BE2C (cell line): ENCODE measurements around the gene DOHH.

Source experiments
- DNase-seq: peaks from one replicate; pipeline ENCODE4 v3.0.0-alpha.2; 2020
- H3K27me3 ChIP-seq: fragments of 250-450 bp; sonication (Bioruptor Pico); 2 replicates; pipeline ENCODE4 v1.5.1; 2020; ENCODE audit warnings: mild to moderate bottlenecking
- H3K36me3 ChIP-seq: fragments of 250-450 bp; sonication (Bioruptor Pico); 2 replicates; pipeline ENCODE4 v1.5.1; 2020; ENCODE audit warnings: mild to moderate bottlenecking
- H3K4me1 ChIP-seq: fragments of 250-450 bp; sonication (Bioruptor Pico); 2 replicates; pipeline ENCODE4 v1.5.1; 2020
- H3K4me3 ChIP-seq: 2 replicates; pipeline ENCODE4 v1.5.1; 2011; ENCODE audit warnings: low read depth, low read length
- H3K9me3 ChIP-seq: fragments of 250-450 bp; sonication (Bioruptor Pico); 2 replicates; pipeline ENCODE4 v1.5.1; 2020
- TF ChIP-seq, protein P1 (sequence below): IDR thresholded peaks from 2 replicates; pipeline ENCODE4 v1.5.1; 2012; ENCODE audit warnings: mild to moderate bottlenecking, low read depth, low read length

DOHH gene

DNA sequence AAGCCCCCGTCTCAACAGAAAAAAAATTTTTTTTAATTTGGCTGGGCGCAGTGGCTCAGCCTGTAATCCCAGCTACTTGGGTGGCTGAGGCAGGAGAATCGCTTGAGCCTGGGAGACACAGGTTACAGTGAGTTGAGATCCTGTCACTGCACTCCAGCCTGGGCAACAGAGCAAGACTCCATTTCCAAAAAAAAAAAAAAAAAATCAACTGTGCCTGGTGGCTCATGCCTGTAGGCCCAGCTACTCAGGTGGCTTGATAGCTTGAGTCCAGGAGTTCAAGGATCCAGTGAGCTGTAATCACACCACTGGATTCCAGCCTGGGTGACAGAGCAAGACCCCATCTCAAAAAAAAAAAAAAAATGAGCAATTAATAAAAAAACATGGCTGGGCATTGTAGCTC lies 1.3 kb upstream of the DOHH start:
- H3K4me3 ChIP-seq = no peak overlapping the region
- H3K27me3 ChIP-seq = no peaks in the 10 kb centered on the region
- H3K9me3 ChIP-seq = no peaks in the 10 kb centered on the region
- no peaks in the 10 kb centered on the region; the same call in none of the 2 replicates for H3K4me1 ChIP-seq
- TF ChIP-seq, protein P1, sequence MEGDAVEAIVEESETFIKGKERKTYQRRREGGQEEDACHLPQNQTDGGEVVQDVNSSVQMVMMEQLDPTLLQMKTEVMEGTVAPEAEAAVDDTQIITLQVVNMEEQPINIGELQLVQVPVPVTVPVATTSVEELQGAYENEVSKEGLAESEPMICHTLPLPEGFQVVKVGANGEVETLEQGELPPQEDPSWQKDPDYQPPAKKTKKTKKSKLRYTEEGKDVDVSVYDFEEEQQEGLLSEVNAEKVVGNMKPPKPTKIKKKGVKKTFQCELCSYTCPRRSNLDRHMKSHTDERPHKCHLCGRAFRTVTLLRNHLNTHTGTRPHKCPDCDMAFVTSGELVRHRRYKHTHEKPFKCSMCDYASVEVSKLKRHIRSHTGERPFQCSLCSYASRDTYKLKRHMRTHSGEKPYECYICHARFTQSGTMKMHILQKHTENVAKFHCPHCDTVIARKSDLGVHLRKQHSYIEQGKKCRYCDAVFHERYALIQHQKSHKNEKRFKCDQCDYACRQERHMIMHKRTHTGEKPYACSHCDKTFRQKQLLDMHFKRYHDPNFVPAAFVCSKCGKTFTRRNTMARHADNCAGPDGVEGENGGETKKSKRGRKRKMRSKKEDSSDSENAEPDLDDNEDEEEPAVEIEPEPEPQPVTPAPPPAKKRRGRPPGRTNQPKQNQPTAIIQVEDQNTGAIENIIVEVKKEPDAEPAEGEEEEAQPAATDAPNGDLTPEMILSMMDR = no peak
- peaks cover 11% of the 10 kb centered on the region for H3K36me3 ChIP-seq
- DNase-seq = no peak

DNA sequence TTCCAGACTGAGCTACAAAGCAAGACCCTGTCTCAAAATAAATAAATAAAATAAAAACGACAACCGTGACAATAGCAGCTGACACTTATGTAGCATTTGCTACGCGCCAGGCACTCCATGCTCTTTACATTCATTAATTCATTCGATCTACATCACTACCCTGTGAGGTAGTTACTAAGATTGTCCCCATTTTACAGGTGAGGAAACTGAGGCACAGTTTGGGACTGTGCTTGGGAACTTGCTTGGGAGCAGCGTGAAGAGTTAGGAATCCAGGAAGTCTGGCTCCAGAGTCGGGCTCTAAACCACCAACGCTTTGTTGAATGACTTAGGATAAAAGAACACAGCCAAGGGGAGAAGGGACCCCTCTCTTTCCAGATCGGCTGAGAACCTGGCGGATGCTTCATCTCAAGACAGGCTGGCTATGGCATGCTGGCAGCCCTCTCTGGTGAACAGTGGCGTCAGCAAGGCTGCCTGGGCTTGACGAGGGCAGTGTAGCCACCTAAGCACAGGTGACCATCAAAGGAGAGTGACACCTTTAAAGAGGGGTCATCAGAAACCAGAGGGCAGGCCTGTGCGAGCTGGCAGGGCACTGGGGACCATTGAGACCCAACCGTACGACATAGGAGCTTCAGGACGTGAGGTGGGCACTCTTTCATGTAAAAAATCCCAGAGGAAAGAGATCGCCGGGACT lies 591 bp downstream of the DOHH start:
- H3K4me3 ChIP-seq = peak overlapping the region; percentile 100
- H3K27me3 ChIP-seq = no peaks in the 10 kb centered on the region
- H3K9me3 ChIP-seq = no peaks in the 10 kb centered on the region
- TF ChIP-seq, protein P1 = no peak
- no peak for DNase-seq
- peaks cover 24% of the 10 kb centered on the region for H3K36me3 ChIP-seq
- no peaks in the 10 kb centered on the region; the same call in none of the 2 replicates for H3K4me1 ChIP-seq

DNA sequence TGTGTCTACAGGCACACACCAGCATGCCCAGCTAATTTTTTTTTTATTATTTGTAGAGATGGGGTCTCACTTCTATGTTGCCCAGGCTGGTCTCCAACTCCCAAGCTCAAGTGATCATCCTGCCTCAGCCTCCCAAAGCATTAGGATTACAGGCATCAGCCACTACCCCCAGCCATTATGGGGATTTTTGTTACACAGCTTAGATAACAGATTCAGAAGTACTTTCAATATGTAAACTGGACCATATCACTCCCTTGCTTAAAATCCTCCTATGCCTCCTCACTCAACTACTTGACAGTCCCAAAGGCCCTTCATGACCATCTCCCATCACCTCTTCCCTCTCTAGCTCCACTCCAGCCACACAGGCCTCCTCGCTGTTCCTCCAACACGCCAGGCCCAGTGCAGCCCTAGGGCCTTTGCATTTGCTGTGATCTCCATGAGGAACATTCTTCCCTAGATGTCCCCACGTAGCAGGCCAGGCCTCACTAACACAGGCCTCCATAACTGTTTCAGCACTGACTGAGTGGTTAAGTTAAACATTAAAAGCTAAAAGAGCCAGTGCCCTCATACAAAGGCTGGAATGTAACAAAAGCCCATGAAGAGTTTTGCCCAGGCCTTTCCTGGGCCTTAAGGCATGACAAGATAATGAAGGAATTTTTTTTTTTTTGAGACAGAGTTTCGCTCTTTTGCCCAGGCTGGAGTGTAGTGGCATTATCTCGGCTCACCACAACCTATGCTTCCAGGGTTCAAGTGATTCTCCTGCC lies 2.5 kb downstream of the DOHH start:
- Histone ChIP-seq H3K4me1 (no peaks in the 10 kb centered on the region; the same call in 1 of the 2 replicates), H3K9me3 (no peaks in the 10 kb centered on the region), H3K4me3 (no peak overlapping the region), H3K27me3 (no peaks in the 10 kb centered on the region), H3K36me3 (peaks cover 36% of the 10 kb centered on the region)
- no peak for DNase-seq
- TF ChIP-seq, protein P1 = no peak

DNA sequence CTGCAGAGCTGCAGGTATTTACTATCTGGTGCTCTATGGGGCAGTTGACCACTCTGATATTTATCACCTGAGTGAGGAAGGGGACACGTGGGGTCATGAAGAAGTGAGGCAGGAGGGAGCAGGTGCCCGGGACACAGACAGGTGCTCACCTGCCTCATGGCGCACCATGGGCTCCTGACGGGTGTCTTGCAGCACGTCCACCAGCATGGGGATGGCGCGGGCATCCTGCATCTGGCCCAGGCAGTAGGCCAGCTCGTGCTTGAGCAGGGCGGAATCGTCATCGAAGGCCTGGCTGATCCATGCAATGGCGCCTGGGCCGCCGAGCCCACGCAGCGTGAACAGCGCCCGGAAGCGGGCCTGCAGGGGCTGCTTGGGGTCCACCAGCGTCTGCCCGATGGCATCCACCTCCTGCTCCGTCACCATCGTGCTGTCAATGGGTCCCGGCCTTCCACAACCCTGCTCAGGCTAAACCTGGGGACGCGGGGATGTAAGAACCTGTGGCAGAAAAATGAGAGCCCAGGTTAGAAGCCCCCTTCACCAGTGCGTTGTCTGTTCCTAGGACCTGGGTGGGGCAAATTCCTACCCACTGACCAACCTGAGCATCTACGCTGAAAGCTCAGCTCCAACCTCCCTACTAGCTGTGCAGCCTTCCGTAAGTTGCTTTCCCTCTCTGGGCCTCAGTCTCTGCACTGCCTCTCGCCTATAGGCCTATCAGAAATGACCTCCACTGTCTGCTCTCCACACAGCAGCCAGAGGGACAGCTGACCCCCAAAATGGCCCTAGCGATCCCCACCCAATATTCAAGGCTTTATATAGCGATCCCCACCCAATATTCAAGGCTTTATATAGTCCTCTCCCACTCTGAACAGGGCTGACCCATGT lies 3.8 kb downstream of the DOHH start:
- H3K4me3 ChIP-seq = no peak overlapping the region
- peaks cover 48% of the 10 kb centered on the region for H3K36me3 ChIP-seq
- H3K27me3 ChIP-seq = no peaks in the 10 kb centered on the region
- no peaks in the 10 kb centered on the region for H3K9me3 ChIP-seq
- TF ChIP-seq, protein P1 = no peak
- DNase-seq = no peak
- H3K4me1 ChIP-seq = no peaks in the 10 kb centered on the region; the same call in 1 of the 2 replicates

DNA sequence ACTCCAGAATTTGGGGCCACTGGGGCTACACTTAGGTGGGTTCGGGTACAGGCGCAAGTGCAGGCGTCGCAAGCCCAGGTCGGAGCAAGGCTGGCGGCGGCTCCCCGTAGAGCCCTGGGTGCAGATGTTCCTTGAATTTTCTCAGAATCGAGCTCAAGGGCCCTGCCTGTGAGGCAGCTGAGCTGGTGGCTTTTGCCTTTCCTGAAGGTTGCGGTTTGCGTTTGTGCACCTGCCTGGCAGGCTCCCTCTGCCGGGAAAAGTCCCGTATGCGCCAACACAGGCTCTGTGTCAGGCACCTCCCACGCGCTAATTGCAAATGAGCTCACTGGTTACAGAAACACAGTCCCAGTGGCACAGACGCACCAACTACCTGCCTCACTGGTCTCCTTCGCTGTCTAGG lies 5.9 kb downstream of the DOHH start:
- no peak for DNase-seq
- Histone ChIP-seq H3K27me3 (no peaks in the 10 kb centered on the region), H3K4me1 (no peaks in the 10 kb centered on the region), H3K9me3 (no peaks in the 10 kb centered on the region), H3K4me3 (no peak overlapping the region), H3K36me3 (peaks cover 54% of the 10 kb centered on the region)
- TF ChIP-seq, protein P1 = no peak
